Smooth muscle cell (in vitro differentiated cells): Measurements from ENCODE around the gene PUDP. TPM values are rescaled to one million over a fixed set of nuclear protein-coding genes. Genes with fewer than 3 reads are reported as not detected.

ENCODE experiments used
- DNase-seq: peaks from one replicate; lab custom pipeline; 2025; ENCODE audit not compliant: unreplicated experiment; lab: John Stamatoyannopoulos, UW
- H2AFZ ChIP-seq: fragments of 200-600 bp; sonication (generic); 2 replicates; pipeline ENCODE4 v1.6.0; 2016; ENCODE audit warnings: antibody characterized with exemption, low read depth, mild to moderate bottlenecking
- H3F3A ChIP-seq: fragments of 200-600 bp; sonication (generic); 2 replicates; pipeline ENCODE4 v1.6.0; 2017; ENCODE audit warnings: antibody characterized with exemption, low read depth
- H3K27ac ChIP-seq: fragments of 200-600 bp; sonication (generic); 2 replicates; pipeline ENCODE4 v1.5.1; 2016; ENCODE audit warnings: low read depth, mild to moderate bottlenecking
- H3K27me3 ChIP-seq: fragments of 200-600 bp; sonication (generic); 2 replicates; pipeline ENCODE4 v1.6.1; 2016; ENCODE audit warnings: low read depth, mild to moderate bottlenecking
- H3K36me3 ChIP-seq: fragments of 200-600 bp; sonication (generic); 2 replicates; pipeline ENCODE4 v1.5.1; 2016; ENCODE audit warnings: low read depth
- H3K4me1 ChIP-seq: fragments of 200-600 bp; sonication (generic); 2 replicates; pipeline ENCODE4 v1.5.1; 2016; ENCODE audit warnings: low read depth
- H3K4me2 ChIP-seq: fragments of 200-600 bp; sonication (generic); 2 replicates; pipeline ENCODE4 v1.6.0; 2016; ENCODE audit warnings: mild to moderate bottlenecking
- H3K4me3 ChIP-seq: fragments of 200-600 bp; sonication (generic); 2 replicates; pipeline ENCODE4 v1.5.1; 2016; ENCODE audit warnings: mild to moderate bottlenecking
- H3K79me2 ChIP-seq: fragments of 200-600 bp; sonication (generic); 2 replicates; pipeline ENCODE4 v1.6.0; 2016; ENCODE audit warnings: low read depth, mild to moderate bottlenecking
- H3K9ac ChIP-seq: fragments of 200-600 bp; sonication (generic); 2 replicates; pipeline ENCODE4 v1.6.0; 2016; ENCODE audit warnings: low read depth
- H3K9me3 ChIP-seq: fragments of 200-600 bp; sonication (generic); replicated peaks from 2 replicates; pipeline ENCODE4 v1.5.1; 2016; ENCODE audit warnings: low read depth
- H4K20me1 ChIP-seq: fragments of 200-600 bp; sonication (generic); 2 replicates; pipeline ENCODE4 v1.6.0; 2016; ENCODE audit warnings: low read depth
- WGBS: methylation state at CpG from one replicate; pipeline ENCODE4 v1.1.7; 2016; ENCODE audit warnings: low lambda C conversion rate; 5-methylcytosine and 5-hydroxymethylcytosine counted together
- polyA plus RNA-seq: library from polyadenylated mRNA; unstranded; fragments of >200 nt; fragmentation: Nextera tagmentation; extraction: Ambion mirVana; gene quantifications from 2 replicates; pipeline ENCODE4 v1.2.1, GENCODE V29; 2016
- total RNA-seq: library from RNA; depleted of rRNA; stranded (reverse); fragments of >200 nt; gene quantifications from 2 replicates; pipeline ENCODE4 v1.2.3, GENCODE V29; 2014
- TF ChIP-seq, protein P1 (sequence below): fragments of 200-600 bp; sonication (generic); IDR thresholded peaks from 2 replicates; pipeline ENCODE4 v1.5.1; 2017; ENCODE audit warnings: borderline replicate concordance, mild to moderate bottlenecking, antibody characterized with exemption; ENCODE audit not compliant: insufficient read depth, poor library complexity, severe bottlenecking

PUDP gene
- total and polyA plus RNA-seq, 2 experiments from 2014 or later: 13.2 to 19.5 TPM

DNA sequence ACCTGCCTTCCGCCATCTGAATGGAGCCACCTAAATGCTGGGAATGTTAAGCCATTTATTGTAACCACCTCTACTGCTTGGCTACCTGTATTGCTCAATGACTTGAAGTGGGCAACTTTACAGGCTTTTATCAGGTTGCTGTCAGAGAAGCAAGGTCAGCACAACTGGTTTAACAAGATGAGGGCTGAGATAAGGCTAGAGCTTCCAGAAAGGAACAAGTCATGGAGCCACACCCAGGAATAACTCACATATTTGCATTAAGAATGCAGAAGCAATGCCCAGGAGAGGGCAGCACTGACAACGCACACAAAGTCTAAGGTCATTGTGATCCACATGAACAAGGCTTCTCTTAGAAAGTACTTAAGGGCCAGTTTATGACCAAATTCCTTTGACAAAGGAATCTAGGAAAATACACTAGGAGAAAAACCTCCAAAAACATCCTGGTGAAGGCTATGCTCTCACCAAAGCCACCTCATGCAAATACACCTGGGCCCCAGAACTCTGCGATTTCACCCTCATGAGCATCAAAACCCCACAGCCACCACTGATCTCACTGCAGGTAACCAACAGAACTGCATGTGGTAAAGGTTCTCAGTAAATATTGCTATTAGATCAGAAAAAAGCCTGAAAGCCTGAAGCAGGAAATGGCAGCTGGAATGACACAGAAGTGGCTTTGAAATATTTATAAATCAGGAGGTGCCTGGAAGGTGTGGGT, 15.5 kb downstream of the PUDP start:
- no peak overlapping the region for H3K4me2 ChIP-seq
- H3F3A ChIP-seq: no peaks in the 10 kb centered on the region
- no peak overlapping the region for H2AFZ ChIP-seq
- no peak for DNase-seq
- no peaks in the 10 kb centered on the region for H3K27me3 ChIP-seq
- no peaks in the 10 kb centered on the region for H3K9me3 ChIP-seq
- no peaks in the 10 kb centered on the region for H3K36me3 ChIP-seq
- H4K20me1 ChIP-seq: peaks cover 6% of the 10 kb centered on the region
- H3K27ac ChIP-seq: peak overlapping the region; percentile 7
- no peak overlapping the region for H3K4me3 ChIP-seq
- WGBS: 77% methylated on average over 3 of the region's 3 CpGs
- TF ChIP-seq, protein P1, sequence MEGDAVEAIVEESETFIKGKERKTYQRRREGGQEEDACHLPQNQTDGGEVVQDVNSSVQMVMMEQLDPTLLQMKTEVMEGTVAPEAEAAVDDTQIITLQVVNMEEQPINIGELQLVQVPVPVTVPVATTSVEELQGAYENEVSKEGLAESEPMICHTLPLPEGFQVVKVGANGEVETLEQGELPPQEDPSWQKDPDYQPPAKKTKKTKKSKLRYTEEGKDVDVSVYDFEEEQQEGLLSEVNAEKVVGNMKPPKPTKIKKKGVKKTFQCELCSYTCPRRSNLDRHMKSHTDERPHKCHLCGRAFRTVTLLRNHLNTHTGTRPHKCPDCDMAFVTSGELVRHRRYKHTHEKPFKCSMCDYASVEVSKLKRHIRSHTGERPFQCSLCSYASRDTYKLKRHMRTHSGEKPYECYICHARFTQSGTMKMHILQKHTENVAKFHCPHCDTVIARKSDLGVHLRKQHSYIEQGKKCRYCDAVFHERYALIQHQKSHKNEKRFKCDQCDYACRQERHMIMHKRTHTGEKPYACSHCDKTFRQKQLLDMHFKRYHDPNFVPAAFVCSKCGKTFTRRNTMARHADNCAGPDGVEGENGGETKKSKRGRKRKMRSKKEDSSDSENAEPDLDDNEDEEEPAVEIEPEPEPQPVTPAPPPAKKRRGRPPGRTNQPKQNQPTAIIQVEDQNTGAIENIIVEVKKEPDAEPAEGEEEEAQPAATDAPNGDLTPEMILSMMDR: peak; percentile 41
- no peak overlapping the region for H3K9ac ChIP-seq
- no peaks in the 10 kb centered on the region for H3K79me2 ChIP-seq
- no peaks in the 10 kb centered on the region for H3K4me1 ChIP-seq

- no peak overlapping the region for H3K27ac ChIP-seq
- WGBS: 79% methylated on average over 13 of the region's 13 CpGs
- H3K79me2 ChIP-seq: no peaks in the 10 kb centered on the region
Observed at GRCh38 chrX:7131621-7132020, 16.3 kb downstream of the PUDP start.

GRCh38 chrX:7127056-7127455, 20.9 kb downstream of the PUDP start:
- no peaks in the 10 kb centered on the region for H3K9me3 ChIP-seq
- DNase-seq: no peak
- 67% methylated on average over 2 of the region's 2 CpGs for WGBS
- no peaks in the 10 kb centered on the region for H3F3A ChIP-seq
- peaks cover 3% of the 10 kb centered on the region for H3K79me2 ChIP-seq
- no peak overlapping the region for H2AFZ ChIP-seq
- no peak overlapping the region for H3K4me3 ChIP-seq
- H4K20me1 ChIP-seq: no peaks in the 10 kb centered on the region
- no peaks in the 10 kb centered on the region for H3K36me3 ChIP-seq
- no peaks in the 10 kb centered on the region for H3K4me1 ChIP-seq
- no peak overlapping the region for H3K27ac ChIP-seq
- H3K9ac ChIP-seq: no peak overlapping the region
- H3K27me3 ChIP-seq: no peaks in the 10 kb centered on the region
- TF ChIP-seq, protein P1: no peak
- no peak overlapping the region for H3K4me2 ChIP-seq

More at GRCh38 chrX:7131621-7132020, 16.3 kb downstream of the PUDP start:
- Histone ChIP-seq H3K4me3 (no peak overlapping the region), H4K20me1 (peaks cover 6% of the 10 kb centered on the region), H3K4me1 (no peaks in the 10 kb centered on the region), H3K36me3 (no peaks in the 10 kb centered on the region), H2AFZ (no peak overlapping the region), H3K27me3 (no peaks in the 10 kb centered on the region), H3K9ac (no peak overlapping the region), H3K4me2 (no peak overlapping the region), H3F3A (no peaks in the 10 kb centered on the region), H3K9me3 (no peaks in the 10 kb centered on the region)
- TF ChIP-seq, protein P1: no peak
- DNase-seq: no peak

- DNase-seq: no peak
- Histone ChIP-seq H3K36me3 (no peaks in the 10 kb centered on the region), H3K27ac (no peak overlapping the region), H3K4me1 (no peaks in the 10 kb centered on the region), H3K9me3 (no peaks in the 10 kb centered on the region), H3F3A (no peaks in the 10 kb centered on the region), H3K4me2 (no peak overlapping the region), H3K79me2 (peaks cover 3% of the 10 kb centered on the region), H3K9ac (no peak overlapping the region), H2AFZ (no peak overlapping the region), H3K4me3 (no peak overlapping the region), H3K27me3 (no peaks in the 10 kb centered on the region), H4K20me1 (peaks cover 4% of the 10 kb centered on the region)
- TF ChIP-seq, protein P1: no peak
- 49% methylated on average over 2 of the region's 2 CpGs for WGBS
Observed at GRCh38 chrX:7120878-7121219, 27.1 kb downstream of the PUDP start.
